HG02840 (cell line): ENCODE data around the gene DIS3L2.

ENCODE experiments used
- ATAC-seq: cut with Tn5 transposase; IDR thresholded peaks from one replicate; pipeline ENCODE4 v1.9.1; 2021; ENCODE audit warnings: mild to moderate bottlenecking, moderate library complexity, moderate number of reproducible peaks; ENCODE audit not compliant: unreplicated experiment, low FRiP score

Gene DIS3L2

GRCh38 chr2:232286001-232286868 is 324.7 kb downstream of the DIS3L2 start:
- no peak for ATAC-seq

GRCh38 chr2:232287316-232287715 is 325.8 kb downstream of the DIS3L2 start:
- no peak for ATAC-seq

- no peak for ATAC-seq
These were observed 327.0 kb downstream of the DIS3L2 start for GRCh38 chr2:232288489-232289030.

- ATAC-seq = no peak
These were observed 329.2 kb downstream of the DIS3L2 start for GRCh38 chr2:232290668-232291067.

GRCh38 chr2:232291343-232291742 is 329.8 kb downstream of the DIS3L2 start:
- no peak for ATAC-seq

- no peak for ATAC-seq
These were observed 331.1 kb downstream of the DIS3L2 start for GRCh38 chr2:232292395-232293154.

GRCh38 chr2:232293191-232293590 is 331.7 kb downstream of the DIS3L2 start:
- ATAC-seq = no peak

GRCh38 chr2:232295971-232296370 is 334.5 kb downstream of the DIS3L2 start:
- ATAC-seq = no peak

GRCh38 chr2:232296776-232297525 is 335.4 kb downstream of the DIS3L2 start:
- no peak for ATAC-seq

- ATAC-seq = no peak
These were observed 337.6 kb downstream of the DIS3L2 start for GRCh38 chr2:232299084-232299483.

- no peak for ATAC-seq
These were observed 338.6 kb downstream of the DIS3L2 start for GRCh38 chr2:232299927-232300674.

- no peak for ATAC-seq
These were observed 339.4 kb downstream of the DIS3L2 start for GRCh38 chr2:232300894-232301387.

GRCh38 chr2:232304236-232304635 is 342.7 kb downstream of the DIS3L2 start:
- no peak for ATAC-seq

- no peak for ATAC-seq
These were observed 345.3 kb downstream of the DIS3L2 start for GRCh38 chr2:232306741-232307305.

- ATAC-seq = no peak
These were observed 346.3 kb downstream of the DIS3L2 start for GRCh38 chr2:232307854-232308253.

GRCh38 chr2:232308986-232309385 is 347.5 kb downstream of the DIS3L2 start:
- ATAC-seq = no peak

GRCh38 chr2:232309592-232309991 is 348.1 kb downstream of the DIS3L2 start:
- no peak for ATAC-seq

- no peak for ATAC-seq
These were observed 348.6 kb downstream of the DIS3L2 start for GRCh38 chr2:232310121-232310520.

GRCh38 chr2:232310696-232311095 is 349.2 kb downstream of the DIS3L2 start:
- ATAC-seq = no peak
